Fibroblast of the aortic adventitia (primary cell): ENCODE measurements around the gene USP54. TPM values are rescaled to one million over a fixed set of nuclear protein-coding genes. Genes with fewer than 3 reads are reported as not detected.
"Not testable (repeated sequence)": the region's sequence is repeated elsewhere in the genome, so short reads cannot be mapped to it uniquely, and the experiment has no call there.

Experiments
- DNase-seq: peaks from one replicate; pipeline ENCODE4 v3.0.0-alpha.2; 2010; ENCODE audit warnings: low read depth
- H3K4me3 ChIP-seq: 2 replicates; pipeline ENCODE4 v1.5.1; 2011; ENCODE audit warnings: low read depth, mild to moderate bottlenecking, control low read depth, low read length, moderate library complexity
- CTCF ChIP-seq: IDR thresholded peaks from 2 replicates; pipeline ENCODE4 v1.5.1; 2011; ENCODE audit warnings: mild to moderate bottlenecking, low read length, control low read depth, inconsistent platforms; ENCODE audit not compliant: insufficient read depth
- total RNA-seq: library from RNA; depleted of rRNA; stranded (reverse); fragments of >200 nt; gene quantifications from 2 replicates; pipeline ENCODE4 v1.2.3, GENCODE V29; 2012; ENCODE audit warnings: low replicate concordance

The USP54 gene
- total RNA-seq, 1 donor = 14.8 TPM

GRCh38 chr10:73627300-73627699 is 36.2 kb upstream of the USP54 start:
- TF ChIP-seq CTCF = no peak

GRCh38 chr10:73625884-73626752 is 35.0 kb upstream of the USP54 start:
- peak; percentile 99 for DNase-seq
- peak overlapping the region; percentile 93 for H3K4me3 ChIP-seq
- TF ChIP-seq CTCF = no peak

More at GRCh38 chr10:73627300-73627699, 36.2 kb upstream of the USP54 start:
- no peak overlapping the region for H3K4me3 ChIP-seq
- no peak for DNase-seq

DNA sequence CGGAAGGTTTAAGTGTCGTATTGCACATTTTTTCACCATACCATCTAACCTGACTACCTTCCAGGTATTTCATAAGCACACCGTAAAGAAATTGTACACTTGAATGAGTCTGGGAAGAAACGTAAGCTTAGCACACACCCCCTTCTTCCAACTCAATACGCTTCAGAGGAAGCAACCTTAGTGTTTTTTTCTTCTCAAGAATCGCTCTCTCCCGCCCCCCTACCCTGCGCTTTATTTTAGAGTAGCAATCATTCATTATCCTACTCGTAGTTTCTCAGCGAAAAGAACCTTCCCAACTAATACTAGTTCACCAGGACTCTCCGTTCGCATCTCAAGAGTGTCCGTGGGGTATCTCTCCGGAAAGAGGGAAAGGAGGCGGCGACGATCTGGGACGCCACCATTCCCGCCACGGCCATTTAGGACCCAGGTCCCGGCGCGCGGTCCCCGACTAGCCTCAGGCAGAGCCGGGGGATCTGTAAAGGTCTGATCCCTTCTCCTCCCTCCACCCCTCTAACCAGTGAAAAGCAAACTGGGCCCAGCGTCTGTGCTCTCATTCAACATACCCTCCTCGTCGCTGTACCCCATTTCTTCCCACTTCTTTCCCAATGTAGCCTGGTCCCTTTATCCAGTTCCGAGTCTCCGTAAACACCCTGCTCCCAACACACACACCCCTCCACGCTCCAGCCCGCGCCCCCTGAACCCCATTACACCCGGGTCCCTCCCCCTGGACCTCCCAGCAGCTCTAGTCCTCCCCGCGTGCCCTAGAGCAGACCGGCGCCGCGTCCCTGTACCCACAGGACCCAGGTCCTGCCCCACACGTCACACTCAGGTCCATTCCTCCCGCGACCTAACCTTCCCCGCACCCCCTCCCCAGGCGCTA is 34.1 kb upstream of the USP54 start:
- no peak for DNase-seq
- H3K4me3 ChIP-seq = peak overlapping the region; percentile 93
- TF ChIP-seq CTCF = no peak

DNA sequence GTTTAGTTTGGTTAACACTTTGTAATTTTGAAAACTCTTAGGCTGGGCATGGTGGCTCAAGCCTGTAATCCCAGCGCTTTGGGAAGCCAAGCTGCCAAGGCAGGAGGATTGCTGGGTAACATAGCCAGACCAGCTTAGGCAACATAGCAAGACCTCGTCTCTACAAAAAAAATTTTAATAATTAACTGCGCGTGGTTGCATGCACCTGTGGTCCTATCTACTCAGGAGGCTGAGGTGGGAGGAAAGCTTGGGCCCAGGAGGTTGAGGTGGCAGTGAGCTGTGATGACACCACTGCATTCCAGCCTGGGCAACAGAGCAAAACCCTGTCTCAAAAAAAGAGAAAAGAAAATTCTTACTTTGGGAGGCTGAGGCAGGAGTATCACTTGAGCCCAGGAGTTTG is 31.9 kb upstream of the USP54 start:
- no peak overlapping the region for H3K4me3 ChIP-seq

DNA sequence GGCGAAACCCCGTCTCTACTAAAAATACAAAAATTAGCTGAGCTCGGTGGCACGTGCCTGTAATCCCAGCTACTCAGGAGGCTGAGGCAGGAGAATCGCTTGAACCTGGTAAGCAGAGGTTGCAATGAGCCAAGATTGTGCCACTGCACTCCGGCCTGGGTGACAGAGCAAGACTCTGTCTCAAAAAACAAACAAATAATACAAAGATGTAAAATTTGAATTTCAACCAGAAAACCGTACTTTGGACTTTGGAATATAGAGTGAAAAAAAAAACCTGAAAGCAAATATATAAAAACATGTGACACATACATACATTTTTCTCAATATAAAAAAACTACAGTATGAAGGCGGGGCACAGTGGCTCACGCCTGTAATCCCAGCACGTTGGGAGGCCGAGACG is 29.8 kb upstream of the USP54 start:
- DNase-seq, H3K4me3 ChIP-seq: not testable (repeated sequence)

More for the DNA sequence above, 31.9 kb upstream of the USP54 start:
- no peak for TF ChIP-seq CTCF
- DNase-seq = no peak

- DNase-seq, H3K4me3 ChIP-seq: not testable (repeated sequence)
Observed at GRCh38 chr10:73617143-73617542, 26.0 kb upstream of the USP54 start.

GRCh38 chr10:73614720-73615119 is 23.6 kb upstream of the USP54 start:
- no peak for DNase-seq
- no peak overlapping the region for H3K4me3 ChIP-seq
- no peak for TF ChIP-seq CTCF
